Gastroesophageal sphincter (tissue), 4 donors: ENCODE results near the gene SH3TC2. TPM values are rescaled to one million over a fixed set of nuclear protein-coding genes. Genes with fewer than 3 reads are reported as not detected.
"Not testable (repeated sequence)": the region's sequence is repeated elsewhere in the genome, so short reads cannot be mapped to it uniquely, and the experiment has no call there.

ENCODE experiments used
- ATAC-seq: fragments of 150-250 bp; one replicate; pipeline ENCODE4 v1.9.1; 2016; ENCODE audit warnings: mild to moderate bottlenecking, moderate library complexity
- H3K27ac ChIP-seq, 4 donors: fragments of 200-600 bp; sonication (generic) in 3 of 4; 1 replicate in 3 of 4; 2 replicates in 1 of 4; pipeline ENCODE4 v1.5.1; 2016 to 2019
- H3K27me3 ChIP-seq: fragments of 200-600 bp; sonication (generic); one replicate; pipeline ENCODE4 v1.5.1; 2019
- H3K36me3 ChIP-seq, 2 donors: fragments of 200-600 bp; sonication (generic); one replicate each; pipeline ENCODE4 v1.5.1; 2019; ENCODE audit warnings: control low read depth in 1 of 2
- H3K4me1 ChIP-seq, 3 donors: fragments of 200-600 bp; sonication (generic); 1 replicate in 2 of 3; 2 replicates in 1 of 3; pipeline ENCODE4 v1.5.1; 2016 to 2019; ENCODE audit warnings: control low read depth in 2 of 3
- H3K4me3 ChIP-seq, 2 donors: fragments of 200-600 bp; sonication (generic); one replicate each; pipeline ENCODE4 v1.5.1; 2019; ENCODE audit warnings: mild to moderate bottlenecking in 1 of 2, moderate library complexity in 1 of 2
- H3K9me3 ChIP-seq, 3 donors: fragments of 200-600 bp; sonication (generic); one replicate each; pipeline ENCODE4 v1.5.1; 2017 to 2019; ENCODE audit warnings: control low read depth in 2 of 3
- EP300 ChIP-seq: sonication (generic); formaldehyde crosslinking; IDR thresholded peaks from one replicate; pipeline ENCODE4 v1.6.1; 2017; ENCODE audit warnings: antibody characterized with exemption, mild to moderate bottlenecking
- POLR2A ChIP-seq, 2 donors: fragments of 450-650 bp; IDR thresholded peaks; one replicate each; pipeline ENCODE4 v1.6.1; 2017; ENCODE audit warnings: antibody characterized with exemption in 2 of 2, mild to moderate bottlenecking in 2 of 2, moderate library complexity in 1 of 2
- POLR2AphosphoS5 ChIP-seq: sonication (generic); formaldehyde crosslinking; IDR thresholded peaks from one replicate; pipeline ENCODE4 v1.6.1; 2017; ENCODE audit warnings: antibody characterized with exemption
- WGBS, 2 donors: methylation state at CpG; one replicate each; pipeline ENCODE4 v1.1.5; 2018; ENCODE audit warnings: low coverage in 1 of 2; 5-methylcytosine and 5-hydroxymethylcytosine counted together
- total RNA-seq, 4 donors: library from RNA; depleted of rRNA; stranded (reverse); fragments of >200 nt; gene quantifications; one replicate each; pipeline ENCODE4 v1.1.0, GENCODE V29; 2016
- TF ChIP-seq, protein P1 (sequence below), 4 experiments: fragments of 200-600 bp in 2 of 4; fragments of 450-650 bp in 2 of 4; sonication (generic) in 1 of 4; IDR thresholded peaks; one replicate each; pipeline ENCODE4 v1.5.1; 2017 to 2019; ENCODE audit warnings: antibody characterized with exemption in 4 of 4, mild to moderate bottlenecking in 2 of 4, moderate library complexity in 2 of 4

Gene SH3TC2
- total RNA-seq, 4 donors from 2014 or later = 2.3 to 5.0 (median 3.5) TPM

DNA sequence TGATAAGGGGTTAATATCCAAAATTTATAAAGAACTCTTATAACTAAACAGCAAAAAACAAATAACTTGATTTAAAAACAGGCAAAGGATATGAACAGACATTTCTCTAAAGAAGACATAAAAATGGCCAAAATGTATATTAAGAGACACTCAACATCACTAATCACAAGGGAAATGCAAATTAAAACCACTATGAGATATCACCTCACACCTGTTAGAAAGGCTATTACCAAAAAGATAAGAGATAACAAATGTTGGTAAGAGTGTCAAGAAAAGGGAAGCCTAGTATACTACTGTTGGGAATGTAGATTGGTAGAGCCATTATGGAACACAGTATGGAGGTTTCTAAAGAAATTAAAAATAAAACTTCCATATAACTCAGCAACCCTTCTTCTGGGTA is 19.4 kb upstream of the SH3TC2 start:
- TF ChIP-seq EP300 (no peak), POLR2AphosphoS5 (no peak)
- Histone ChIP-seq H3K4me3 (no peak overlapping the region), H3K9me3 (peaks cover 0 to 5% (median 0%) of the 10 kb centered on the region in 3 donors), H3K36me3 (no peaks in the 10 kb centered on the region), H3K27me3 (no peaks in the 10 kb centered on the region), H3K4me1 (no peaks in the 10 kb centered on the region), H3K27ac (no peak overlapping the region)
- no peak for ATAC-seq

DNA sequence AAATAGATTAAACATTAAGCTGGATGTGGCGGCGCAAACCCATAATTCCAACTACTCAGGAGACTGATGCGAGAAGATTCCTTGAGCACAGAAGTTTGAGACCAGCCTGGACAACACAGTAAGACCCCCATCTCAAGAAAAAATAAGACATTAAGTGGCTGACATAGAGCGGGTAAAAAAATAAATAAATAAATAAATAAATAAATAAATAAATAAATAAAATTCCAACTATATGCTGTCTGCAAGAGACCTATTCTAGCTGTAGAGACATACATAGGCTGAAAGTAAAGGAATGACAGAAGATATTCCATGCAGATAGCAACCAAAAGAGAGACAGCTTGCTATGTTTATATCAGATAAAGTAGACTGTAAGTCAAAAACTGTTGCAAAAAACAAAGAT is 17.4 kb upstream of the SH3TC2 start:
- H3K27ac ChIP-seq = no peak overlapping the region
- H3K9me3 ChIP-seq = peaks cover 0 to 5% (median 0%) of the 10 kb centered on the region in 3 donors
- TF ChIP-seq POLR2AphosphoS5 (no peak), POLR2A (IDR thresholded peaks at IDR 0.05) (no peak), EP300 (no peak)
- TF ChIP-seq, protein P1, sequence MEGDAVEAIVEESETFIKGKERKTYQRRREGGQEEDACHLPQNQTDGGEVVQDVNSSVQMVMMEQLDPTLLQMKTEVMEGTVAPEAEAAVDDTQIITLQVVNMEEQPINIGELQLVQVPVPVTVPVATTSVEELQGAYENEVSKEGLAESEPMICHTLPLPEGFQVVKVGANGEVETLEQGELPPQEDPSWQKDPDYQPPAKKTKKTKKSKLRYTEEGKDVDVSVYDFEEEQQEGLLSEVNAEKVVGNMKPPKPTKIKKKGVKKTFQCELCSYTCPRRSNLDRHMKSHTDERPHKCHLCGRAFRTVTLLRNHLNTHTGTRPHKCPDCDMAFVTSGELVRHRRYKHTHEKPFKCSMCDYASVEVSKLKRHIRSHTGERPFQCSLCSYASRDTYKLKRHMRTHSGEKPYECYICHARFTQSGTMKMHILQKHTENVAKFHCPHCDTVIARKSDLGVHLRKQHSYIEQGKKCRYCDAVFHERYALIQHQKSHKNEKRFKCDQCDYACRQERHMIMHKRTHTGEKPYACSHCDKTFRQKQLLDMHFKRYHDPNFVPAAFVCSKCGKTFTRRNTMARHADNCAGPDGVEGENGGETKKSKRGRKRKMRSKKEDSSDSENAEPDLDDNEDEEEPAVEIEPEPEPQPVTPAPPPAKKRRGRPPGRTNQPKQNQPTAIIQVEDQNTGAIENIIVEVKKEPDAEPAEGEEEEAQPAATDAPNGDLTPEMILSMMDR (IDR thresholded peaks at IDR 0.05) = no peak
- no peaks in the 10 kb centered on the region for H3K27me3 ChIP-seq
- 95 to 97% methylated on average over 4 of the region's 4 CpGs for WGBS, 2 donors
- no peak overlapping the region for H3K4me3 ChIP-seq
- no peaks in the 10 kb centered on the region for H3K36me3 ChIP-seq
- no peaks in the 10 kb centered on the region for H3K4me1 ChIP-seq
- no peak for ATAC-seq

DNA sequence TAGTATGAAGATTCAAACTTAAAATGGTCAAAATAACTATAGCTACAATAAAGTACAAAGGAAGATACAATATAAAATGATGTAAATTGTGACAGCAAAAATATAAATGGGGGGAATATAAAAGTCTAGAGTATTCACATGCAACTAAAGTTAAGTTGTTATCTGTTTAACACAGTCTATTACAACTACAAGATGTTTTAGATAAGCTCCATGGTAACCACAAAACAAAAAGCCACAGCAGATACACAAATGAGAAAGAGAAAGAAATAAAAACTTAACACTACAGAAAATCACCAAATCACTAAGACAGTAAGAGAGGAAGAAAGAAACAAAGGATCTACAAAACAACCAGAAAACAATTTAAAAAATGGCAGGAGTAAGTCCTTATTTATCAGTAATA is 17.0 kb upstream of the SH3TC2 start:
- TF ChIP-seq POLR2A (IDR thresholded peaks at IDR 0.05) = no peak
- TF ChIP-seq POLR2AphosphoS5 = no peak
- TF ChIP-seq, protein P1 (IDR thresholded peaks at IDR 0.05) = no peak
- TF ChIP-seq EP300 = no peak
- Histone ChIP-seq H3K9me3 (peaks cover 0 to 5% (median 0%) of the 10 kb centered on the region in 3 donors), H3K4me3 (no peak overlapping the region), H3K27me3 (no peaks in the 10 kb centered on the region), H3K27ac (no peak overlapping the region), H3K4me1 (no peaks in the 10 kb centered on the region), H3K36me3 (no peaks in the 10 kb centered on the region)
- ATAC-seq = no peak

DNA sequence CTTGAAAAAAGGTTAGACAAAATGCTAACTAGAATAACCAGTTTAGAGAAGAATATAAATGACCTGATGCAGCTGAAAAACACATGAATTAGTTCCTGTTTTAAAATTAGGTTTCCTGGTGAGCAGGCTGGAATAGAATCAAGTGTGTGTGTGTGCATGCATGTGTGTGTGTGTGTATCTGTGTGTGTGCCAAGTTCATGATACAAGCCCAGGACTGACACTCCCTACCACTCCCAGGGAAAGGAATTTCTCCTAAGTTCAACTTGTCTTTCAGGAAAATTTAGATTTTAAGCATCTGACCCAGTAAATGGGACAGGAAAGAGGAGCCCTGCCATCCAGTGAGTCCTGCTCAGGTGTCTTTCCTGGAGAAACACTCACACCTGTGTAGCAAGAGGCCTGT is 11.2 kb upstream of the SH3TC2 start:
- not testable (repeated sequence) for H3K4me1 ChIP-seq, H3K36me3 ChIP-seq, H3K9me3 ChIP-seq, H3K4me3 ChIP-seq, ATAC-seq, H3K27ac ChIP-seq, H3K27me3 ChIP-seq

DNA sequence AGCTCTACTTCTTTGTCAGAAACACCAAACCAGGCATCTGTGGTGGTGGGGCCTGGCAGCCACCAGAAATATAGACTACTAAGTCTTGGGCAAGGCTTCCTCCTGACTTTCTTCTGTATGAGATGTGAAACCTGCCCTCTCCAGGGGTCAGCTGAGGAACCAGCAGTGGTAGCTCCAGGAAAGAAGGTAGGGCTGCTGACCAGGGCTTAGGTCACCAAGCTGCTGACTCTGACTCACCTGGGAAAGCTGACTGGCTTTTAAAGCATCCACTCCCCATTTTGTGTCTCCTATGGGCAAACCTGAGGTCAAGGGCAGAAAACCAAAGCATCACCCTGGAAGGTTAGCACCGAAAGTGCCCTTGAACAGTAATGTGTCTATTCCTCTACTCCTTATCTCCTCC is 10.4 kb upstream of the SH3TC2 start:
- 78% methylated on average over 1 of the region's 1 CpG; no CpG with 5 or more reads in 1 of the 2 donors for WGBS, 2 donors
- no peak overlapping the region for H3K27ac ChIP-seq
- no peaks in the 10 kb centered on the region for H3K27me3 ChIP-seq
- H3K4me3 ChIP-seq = no peak overlapping the region
- no peak for TF ChIP-seq POLR2A (IDR thresholded peaks at IDR 0.05)
- no peak for TF ChIP-seq POLR2AphosphoS5
- no peak for TF ChIP-seq EP300
- TF ChIP-seq, protein P1 (IDR thresholded peaks at IDR 0.05) = no peak
- H3K4me1 ChIP-seq = no peaks in the 10 kb centered on the region
- peaks cover 0 to 5% (median 0%) of the 10 kb centered on the region in 3 donors for H3K9me3 ChIP-seq
- ATAC-seq = no peak
- H3K36me3 ChIP-seq = no peaks in the 10 kb centered on the region

DNA sequence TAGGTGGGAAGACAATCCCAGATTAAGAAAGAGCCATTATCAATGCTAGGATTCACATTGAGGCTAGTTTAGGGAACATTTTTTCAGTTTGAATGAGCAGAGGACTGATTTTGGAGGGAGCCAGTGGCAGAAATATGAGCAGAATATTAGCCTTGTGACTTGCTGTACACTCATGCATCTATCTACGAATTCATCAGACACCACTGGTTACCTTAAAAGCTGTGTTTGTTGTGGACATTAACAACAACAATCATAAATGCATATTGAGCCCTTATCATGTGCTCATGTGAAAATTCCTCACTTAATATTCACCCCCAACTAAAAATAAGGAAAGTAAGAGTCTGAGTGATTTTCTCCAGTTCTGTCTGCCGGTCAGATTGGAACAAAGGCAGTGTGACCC is 9.9 kb upstream of the SH3TC2 start:
- peaks cover 0 to 4% (median 0%) of the 10 kb centered on the region in 3 donors for H3K9me3 ChIP-seq
- no peak overlapping the region for H3K27ac ChIP-seq
- H3K27me3 ChIP-seq = no peaks in the 10 kb centered on the region
- no peak for ATAC-seq
- 74 to 79% methylated on average over 2 of the region's 2 CpGs for WGBS, 2 donors
- no peak overlapping the region for H3K4me3 ChIP-seq
- TF ChIP-seq EP300 (no peak), POLR2AphosphoS5 (no peak), POLR2A (IDR thresholded peaks at IDR 0.05) (no peak)
- TF ChIP-seq, protein P1 (IDR thresholded peaks at IDR 0.05) = no peak
- no peaks in the 10 kb centered on the region for H3K36me3 ChIP-seq
- H3K4me1 ChIP-seq = no peaks in the 10 kb centered on the region
